Heart left ventricle (tissue), 13 donors: ENCODE data around the gene RNF135.
"Not testable (repeated sequence)": the region's sequence is repeated elsewhere in the genome, so short reads cannot be mapped to it uniquely, and the experiment has no call there.

Experiments
- CTCF ChIP-seq, 12 donors: fragments of 200-600 bp; sonication (generic) in 4 of 12; IDR thresholded peaks; one replicate each; pipeline versions ENCODE4 v1.5.0 to v1.8.0; 2018 to 2022; ENCODE audit warnings: antibody characterized with exemption in 12 of 12, mild to moderate bottlenecking in 5 of 12
- POLR2A ChIP-seq, 2 donors: fragments of 450-650 bp; IDR thresholded peaks; one replicate each; pipeline ENCODE4 v1.6.1; 2017; ENCODE audit warnings: antibody characterized with exemption in 2 of 2, mild to moderate bottlenecking in 2 of 2, moderate library complexity in 2 of 2
- donor health status: ischemic (EF 13 %, LVEDD 7.1; RV severe dilation, severe dysfunction).
- donor health status: DM: no; HTN: yes; CAD: no.
- donor health status: DM: no; HTN: no; CAD: no.
- donor health status: ischemic (EF 25% LVEDD 6.9; RV normal size, moderate dysfunction).
- donor health status: ischemic (EF 25% LVEDD 5.7; RV mildly dilated, moderate dysfunction).
- donor health status: ischemic (EF 35%, LVEDD 5.7; RV mildly dilated, moderate dysfunction).
- donor health status: nonischemic (EF 11% LVEDD 7.7; RV severe dilation, severe dysfunction).
- donor health status: DM: yes; HTN: yes; CAD: no.
- donor health status: PGD.
- donor health status: ischemic (EF 29% LVEDD 5.4; RV normal size, mild dysfunction).
- donor health status: nonischemic (EF 23%, LVEDD 6.1; RV moderate dilation, normal function).

- TF ChIP-seq CTCF, POLR2A (IDR thresholded peaks at IDR 0.05): not testable (repeated sequence)
Observed at GRCh38 chr17:31042378-31042777, 71.5 kb downstream of the RNF135 start.
